Activated CD4-positive, alpha-beta T cell treated with anti-CD3 and anti-CD28 coated beads, Interleukin-2, amount 10 ng/mL, durations not matched to agents 24 days and 14 days (primary cell): ENCODE data around the gene PRPF40B. TPM values are rescaled to one million over a fixed set of nuclear protein-coding genes. Genes with fewer than 3 reads are reported as not detected.

Experiments
- DNase-seq: peaks from one replicate; pipeline ENCODE4 v3.0.0; 2022
- H3K27ac Mint-ChIP-seq: one replicate; pipeline ENCODE4 v1.8.0; 2022; ENCODE audit warnings: mild to moderate bottlenecking, mixed read lengths
- H3K27me3 Mint-ChIP-seq: one replicate; pipeline ENCODE4 v1.8.0; 2022; ENCODE audit warnings: mixed read lengths
- H3K36me3 Mint-ChIP-seq: one replicate; pipeline ENCODE4 v1.8.0; 2022; ENCODE audit warnings: low read depth, mild to moderate bottlenecking, mixed read lengths
- H3K4me1 Mint-ChIP-seq: one replicate; pipeline ENCODE4 v1.8.0; 2021; ENCODE audit warnings: mixed read lengths
- H3K4me3 Mint-ChIP-seq: one replicate; pipeline ENCODE4 v1.8.0; 2022; ENCODE audit warnings: mild to moderate bottlenecking, moderate library complexity, mixed read lengths
- H3K9me3 Mint-ChIP-seq: one replicate; pipeline ENCODE4 v1.8.0; 2021; ENCODE audit warnings: mixed read lengths
- intact Hi-C: fragments of 100-400 bp; cut with micrococcal nuclease; formaldehyde crosslinking; loops from one replicate; pipeline ENCODE4 v1.15.1; 2023
- total RNA-seq: library from RNA; stranded (reverse); gene quantifications from 2 replicates; pipeline ENCODE4 v1.2.3, GENCODE V29; 2022

PRPF40B gene
- total RNA-seq, 1 donor from 2014 or later: 12.3 TPM

GRCh38 chr12:49636574-49636973 is 13.2 kb downstream of the PRPF40B start:
- H3K4me3 Mint-ChIP-seq: no peak overlapping the region

GRCh38 chr12:49636979-49637755 is 13.8 kb downstream of the PRPF40B start:
- Mint-ChIP-seq H3K4me1 (peaks cover 11% of the 10 kb centered on the region), H3K27me3 (no peaks in the 10 kb centered on the region), H3K27ac (no peak overlapping the region), H3K9me3 (no peaks in the 10 kb centered on the region), H3K4me3 (no peak overlapping the region), H3K36me3 (peaks cover 8% of the 10 kb centered on the region)
- peak; percentile 88 for DNase-seq
- intact Hi-C loops: loop anchor here (1.0 to 5.0 kb wide), 3 partner anchors 11 to 140 kb away; partner anchors contain the start of gene FMNL3

More at GRCh38 chr12:49636574-49636973, 13.2 kb downstream of the PRPF40B start:
- intact Hi-C loops: loop anchor here (2.0 to 5.0 kb wide), 2 partner anchors 70 to 141 kb away; partner anchors contain the start of gene FMNL3
- Mint-ChIP-seq H3K27ac (no peak overlapping the region), H3K4me1 (peaks cover 11% of the 10 kb centered on the region), H3K36me3 (peaks cover 8% of the 10 kb centered on the region), H3K9me3 (no peaks in the 10 kb centered on the region), H3K27me3 (no peaks in the 10 kb centered on the region)
- DNase-seq: no peak

GRCh38 chr12:49641748-49642369 is 18.5 kb downstream of the PRPF40B start:
- peaks cover 26% of the 10 kb centered on the region for H3K36me3 Mint-ChIP-seq
- H3K4me1 Mint-ChIP-seq: peaks cover 18% of the 10 kb centered on the region
- intact Hi-C loops: loop anchor here (5.0 kb wide), 1 partner anchor 200 kb away; the partner anchor contains the start of gene BCDIN3D
- no peak for DNase-seq
- H3K27ac Mint-ChIP-seq: no peak overlapping the region
- no peaks in the 10 kb centered on the region for H3K27me3 Mint-ChIP-seq
- H3K4me3 Mint-ChIP-seq: no peak overlapping the region
- H3K9me3 Mint-ChIP-seq: no peaks in the 10 kb centered on the region

GRCh38 chr12:49642370-49642802 is 19.0 kb downstream of the PRPF40B start:
- no peaks in the 10 kb centered on the region for H3K9me3 Mint-ChIP-seq
- no peak for DNase-seq
- no peaks in the 10 kb centered on the region for H3K27me3 Mint-ChIP-seq
- intact Hi-C loops: loop anchor here (5.0 kb wide), 1 partner anchor 200 kb away; the partner anchor contains the start of gene BCDIN3D
- peaks cover 30% of the 10 kb centered on the region for H3K36me3 Mint-ChIP-seq
- no peak overlapping the region for H3K27ac Mint-ChIP-seq
- H3K4me1 Mint-ChIP-seq: peaks cover 14% of the 10 kb centered on the region
- no peak overlapping the region for H3K4me3 Mint-ChIP-seq

- Mint-ChIP-seq H3K9me3 (no peaks in the 10 kb centered on the region), H3K27me3 (no peaks in the 10 kb centered on the region), H3K36me3 (peaks cover 34% of the 10 kb centered on the region), H3K27ac (no peak overlapping the region), H3K4me1 (peaks cover 17% of the 10 kb centered on the region), H3K4me3 (no peak overlapping the region)
- intact Hi-C loops: loop anchor here (5.0 kb wide), 1 partner anchor 199 kb away; the partner anchor contains the start of gene BCDIN3D
- DNase-seq: no peak
Measured at GRCh38 chr12:49643135-49643534, 19.8 kb downstream of the PRPF40B start.

- DNase-seq: peak; percentile 63
- Mint-ChIP-seq H3K27ac (peak overlapping the region; percentile 70), H3K36me3 (peaks cover 43% of the 10 kb centered on the region), H3K4me3 (no peak overlapping the region), H3K4me1 (peaks cover 26% of the 10 kb centered on the region), H3K9me3 (no peaks in the 10 kb centered on the region), H3K27me3 (no peaks in the 10 kb centered on the region)
- intact Hi-C loops: loop anchor here (1.0 to 5.0 kb wide), 3 partner anchors 19 to 198 kb away; partner anchors contain the start of genes BCDIN3D and FMNL3
Measured at GRCh38 chr12:49643961-49644619, 20.7 kb downstream of the PRPF40B start.

GRCh38 chr12:49644620-49644994 is 21.2 kb downstream of the PRPF40B start:
- DNase-seq: peak; percentile 94
- no peaks in the 10 kb centered on the region for H3K27me3 Mint-ChIP-seq
- H3K9me3 Mint-ChIP-seq: no peaks in the 10 kb centered on the region
- peaks cover 46% of the 10 kb centered on the region for H3K36me3 Mint-ChIP-seq
- H3K4me3 Mint-ChIP-seq: no peak overlapping the region
- peaks cover 29% of the 10 kb centered on the region for H3K4me1 Mint-ChIP-seq
- peak overlapping the region; percentile 70 for H3K27ac Mint-ChIP-seq
- intact Hi-C loops: loop anchor here (1.0 to 5.0 kb wide), 3 partner anchors 18 to 198 kb away; partner anchors contain the start of genes BCDIN3D and FMNL3

GRCh38 chr12:49645146-49646039 is 22.0 kb downstream of the PRPF40B start:
- peaks cover 49% of the 10 kb centered on the region for H3K36me3 Mint-ChIP-seq

GRCh38 chr12:49646331-49646830 is 23.0 kb downstream of the PRPF40B start:
- no peak overlapping the region for H3K4me3 Mint-ChIP-seq
- intact Hi-C loops: no loop called here
- H3K36me3 Mint-ChIP-seq: peaks cover 51% of the 10 kb centered on the region

More at GRCh38 chr12:49645146-49646039, 22.0 kb downstream of the PRPF40B start:
- no peak overlapping the region for H3K4me3 Mint-ChIP-seq
- intact Hi-C loops: loop anchor here (2.0 kb wide), 1 partner anchor 17 kb away; no protein-coding TSS in a partner anchor
- H3K9me3 Mint-ChIP-seq: no peaks in the 10 kb centered on the region
- H3K4me1 Mint-ChIP-seq: peaks cover 30% of the 10 kb centered on the region
- no peaks in the 10 kb centered on the region for H3K27me3 Mint-ChIP-seq
- peak overlapping the region; percentile 72 for H3K27ac Mint-ChIP-seq
- no peak for DNase-seq

GRCh38 chr12:49646871-49647654 is 23.7 kb downstream of the PRPF40B start:
- H3K36me3 Mint-ChIP-seq: peaks cover 55% of the 10 kb centered on the region
- H3K27me3 Mint-ChIP-seq: no peaks in the 10 kb centered on the region
- peaks cover 30% of the 10 kb centered on the region for H3K4me1 Mint-ChIP-seq
- no peak for DNase-seq
- intact Hi-C loops: no loop called here
- H3K9me3 Mint-ChIP-seq: no peaks in the 10 kb centered on the region
- peak overlapping the region; percentile 34 for H3K27ac Mint-ChIP-seq
- H3K4me3 Mint-ChIP-seq: no peak overlapping the region

More at GRCh38 chr12:49646331-49646830, 23.0 kb downstream of the PRPF40B start:
- DNase-seq: no peak
- H3K4me1 Mint-ChIP-seq: peaks cover 30% of the 10 kb centered on the region
- no peak overlapping the region for H3K27ac Mint-ChIP-seq
- H3K9me3 Mint-ChIP-seq: no peaks in the 10 kb centered on the region
- H3K27me3 Mint-ChIP-seq: no peaks in the 10 kb centered on the region

- Mint-ChIP-seq H3K27ac (peak overlapping the region; percentile 34), H3K4me1 (peaks cover 30% of the 10 kb centered on the region), H3K27me3 (no peaks in the 10 kb centered on the region), H3K4me3 (no peak overlapping the region), H3K9me3 (no peaks in the 10 kb centered on the region), H3K36me3 (peaks cover 56% of the 10 kb centered on the region)
- DNase-seq: no peak
- intact Hi-C loops: no loop called here
Measured at GRCh38 chr12:49647827-49648711, 24.7 kb downstream of the PRPF40B start.
